Thymus (tissue), 11 donors: ENCODE measurements around the gene TTC24. TPM values are rescaled to one million over a fixed set of nuclear protein-coding genes. Genes with fewer than 3 reads are reported as not detected.
"Not testable (repeated sequence)": the region's sequence is repeated elsewhere in the genome, so short reads cannot be mapped to it uniquely, and the experiment has no call there.

Experiments
- DNase-seq, 9 donors: peaks; one replicate each; pipeline ENCODE4 v3.0.0-alpha.2; 2013; ENCODE audit warnings: low spot score in 9 of 9, low read depth in 6 of 9, missing footprints in 1 of 9
- H3K27ac ChIP-seq, 2 donors: one replicate each; pipeline ENCODE4 v1.5.1; 2013; ENCODE audit warnings: control low read depth in 1 of 2, low read depth in 1 of 2, low read length in 1 of 2, mild to moderate bottlenecking in 1 of 2, moderate library complexity in 1 of 2
- H3K27me3 ChIP-seq, 2 donors: one replicate each; pipeline ENCODE4 v1.5.1; 2013; ENCODE audit warnings: low read length in 1 of 2; ENCODE audit not compliant: control insufficient read depth in 2 of 2, insufficient read depth in 1 of 2
- H3K36me3 ChIP-seq, 2 donors: one replicate each; pipeline ENCODE4 v1.5.1; 2013; ENCODE audit warnings: low read length in 1 of 2, mild to moderate bottlenecking in 1 of 2, moderate library complexity in 1 of 2; ENCODE audit not compliant: control insufficient read depth in 2 of 2, insufficient read depth in 2 of 2
- H3K4me1 ChIP-seq, 2 donors: one replicate each; pipeline ENCODE4 v1.5.1; 2013; ENCODE audit warnings: low read length in 2 of 2; ENCODE audit not compliant: control insufficient read depth in 2 of 2, insufficient read depth in 2 of 2
- H3K4me3 ChIP-seq, 2 donors: one replicate each; pipeline ENCODE4 v1.5.1; 2013; ENCODE audit warnings: low read length in 2 of 2, control low read depth in 1 of 2, mild to moderate bottlenecking in 1 of 2
- H3K9me3 ChIP-seq, 2 donors: one replicate each; pipeline ENCODE4 v1.5.1; 2013; ENCODE audit warnings: low read length in 1 of 2, mild to moderate bottlenecking in 1 of 2; ENCODE audit not compliant: control insufficient read depth in 2 of 2, insufficient read depth in 1 of 2
- WGBS: extraction: QIAGEN DNeasy Blood & Tissue Kit; methylation state at CpG from one replicate; pipeline ENCODE4 v1.1.7; 2013; 5-methylcytosine and 5-hydroxymethylcytosine counted together
- polyA plus RNA-seq: library from polyadenylated mRNA; stranded (reverse); fragments of 200-250 nt; gene quantifications from one replicate; pipeline ENCODE4 v1.2.3, GENCODE V29; 2013
- total RNA-seq: library from RNA; stranded (reverse); fragments of 120-200 nt; gene quantifications from one replicate; pipeline ENCODE4 v1.2.4, GENCODE V29; 2013
- donor health status: healthy.

The TTC24 gene
- total and polyA plus RNA-seq, 2 donors = 12.9 to 13.4 TPM

- Histone ChIP-seq H3K4me1 (peaks cover 0 to 2% of the 10 kb centered on the region in 2 donors), H3K27me3 (no peaks in the 10 kb centered on the region), H3K27ac (no peak overlapping the region), H3K4me3 (no peak overlapping the region), H3K9me3 (no peaks in the 10 kb centered on the region), H3K36me3 (peaks cover 12 to 16% of the 10 kb centered on the region in 2 donors)
- no peak for DNase-seq
- 90% methylated on average over 3 of the region's 3 CpGs for WGBS
Measured at GRCh38 chr1:156551066-156551643, 28.4 kb upstream of the TTC24 start.

GRCh38 chr1:156551869-156552268 is 27.7 kb upstream of the TTC24 start:
- DNase-seq = no peak
- H3K36me3 ChIP-seq = peaks cover 16% of the 10 kb centered on the region in 2 donors

GRCh38 chr1:156552518-156552917 is 27.0 kb upstream of the TTC24 start:
- peaks cover 13 to 16% of the 10 kb centered on the region in 2 donors for H3K36me3 ChIP-seq

More at GRCh38 chr1:156551869-156552268, 27.7 kb upstream of the TTC24 start:
- Histone ChIP-seq H3K27me3 (no peaks in the 10 kb centered on the region), H3K4me1 (peaks cover 0 to 2% of the 10 kb centered on the region in 2 donors), H3K4me3 (no peak overlapping the region), H3K9me3 (no peaks in the 10 kb centered on the region), H3K27ac (no peak overlapping the region)
- 97% methylated on average over 6 of the region's 6 CpGs for WGBS

GRCh38 chr1:156552937-156553336 is 26.6 kb upstream of the TTC24 start:
- DNase-seq, H3K9me3 ChIP-seq, H3K27me3 ChIP-seq, H3K4me1 ChIP-seq, H3K27ac ChIP-seq, H3K4me3 ChIP-seq: not testable (repeated sequence)
- H3K36me3 ChIP-seq = peaks cover 12 to 16% of the 10 kb centered on the region in 2 donors
- 40% methylated on average over 4 of the region's 4 CpGs for WGBS

More at GRCh38 chr1:156552518-156552917, 27.0 kb upstream of the TTC24 start:
- H3K4me1 ChIP-seq = peaks cover 0 to 2% of the 10 kb centered on the region in 2 donors
- no peak overlapping the region for H3K4me3 ChIP-seq
- no peak overlapping the region for H3K27ac ChIP-seq
- no peaks in the 10 kb centered on the region for H3K9me3 ChIP-seq
- 80% methylated on average over 5 of the region's 5 CpGs for WGBS
- H3K27me3 ChIP-seq = no peaks in the 10 kb centered on the region
- no peak for DNase-seq

GRCh38 chr1:156553860-156554485 is 25.6 kb upstream of the TTC24 start:
- H3K9me3 ChIP-seq = no peaks in the 10 kb centered on the region
- H3K27ac ChIP-seq = no peak overlapping the region
- no peak for DNase-seq
- over 99% methylated on average over 6 of the region's 6 CpGs for WGBS
- H3K36me3 ChIP-seq = peaks cover 7 to 10% of the 10 kb centered on the region in 2 donors
- H3K4me3 ChIP-seq = no peak overlapping the region
- H3K4me1 ChIP-seq = peaks cover 0 to 2% of the 10 kb centered on the region in 2 donors
- no peaks in the 10 kb centered on the region for H3K27me3 ChIP-seq

- 84% methylated on average over 8 of the region's 8 CpGs for WGBS
- Histone ChIP-seq H3K36me3 (peaks cover 13 to 15% of the 10 kb centered on the region in 2 donors), H3K4me1 (peaks cover 0 to 2% of the 10 kb centered on the region in 2 donors), H3K27ac (no peak overlapping the region), H3K9me3 (no peaks in the 10 kb centered on the region), H3K4me3 (no peak overlapping the region), H3K27me3 (no peaks in the 10 kb centered on the region)
- no peak for DNase-seq
Measured at GRCh38 chr1:156554971-156555370, 24.6 kb upstream of the TTC24 start.

- no peak for DNase-seq
- WGBS = 95% methylated on average over 2 of the region's 2 CpGs
Measured at GRCh38 chr1:156555715-156556114, 23.8 kb upstream of the TTC24 start.

GRCh38 chr1:156556354-156556753 is 23.2 kb upstream of the TTC24 start:
- no peak overlapping the region for H3K4me3 ChIP-seq
- H3K4me1 ChIP-seq = peaks cover 0 to 2% of the 10 kb centered on the region in 2 donors
- peaks cover 14 to 18% of the 10 kb centered on the region in 2 donors for H3K36me3 ChIP-seq

More at GRCh38 chr1:156555715-156556114, 23.8 kb upstream of the TTC24 start:
- H3K9me3 ChIP-seq = no peaks in the 10 kb centered on the region
- no peak overlapping the region for H3K27ac ChIP-seq
- H3K27me3 ChIP-seq = no peaks in the 10 kb centered on the region
- no peak overlapping the region for H3K4me3 ChIP-seq
- H3K4me1 ChIP-seq = peaks cover 0 to 2% of the 10 kb centered on the region in 2 donors
- H3K36me3 ChIP-seq = peaks cover 14 to 15% of the 10 kb centered on the region in 2 donors

GRCh38 chr1:156559086-156559796 is 20.3 kb upstream of the TTC24 start:
- H3K36me3 ChIP-seq = peaks cover 17 to 22% of the 10 kb centered on the region in 2 donors

More at GRCh38 chr1:156556354-156556753, 23.2 kb upstream of the TTC24 start:
- WGBS = 85% methylated on average over 9 of the region's 9 CpGs
- Histone ChIP-seq H3K27ac (no peak overlapping the region), H3K9me3 (no peaks in the 10 kb centered on the region), H3K27me3 (no peaks in the 10 kb centered on the region)
- DNase-seq = no peak

More at GRCh38 chr1:156559086-156559796, 20.3 kb upstream of the TTC24 start:
- DNase-seq = no peak
- 97% methylated on average over 7 of the region's 8 CpGs for WGBS
- H3K9me3 ChIP-seq = no peaks in the 10 kb centered on the region
- no peak overlapping the region for H3K27ac ChIP-seq
- H3K27me3 ChIP-seq = no peaks in the 10 kb centered on the region
- H3K4me3 ChIP-seq = no peak overlapping the region
- no peaks in the 10 kb centered on the region for H3K4me1 ChIP-seq
